ENCODE results near the gene C4orf50.

DNA sequence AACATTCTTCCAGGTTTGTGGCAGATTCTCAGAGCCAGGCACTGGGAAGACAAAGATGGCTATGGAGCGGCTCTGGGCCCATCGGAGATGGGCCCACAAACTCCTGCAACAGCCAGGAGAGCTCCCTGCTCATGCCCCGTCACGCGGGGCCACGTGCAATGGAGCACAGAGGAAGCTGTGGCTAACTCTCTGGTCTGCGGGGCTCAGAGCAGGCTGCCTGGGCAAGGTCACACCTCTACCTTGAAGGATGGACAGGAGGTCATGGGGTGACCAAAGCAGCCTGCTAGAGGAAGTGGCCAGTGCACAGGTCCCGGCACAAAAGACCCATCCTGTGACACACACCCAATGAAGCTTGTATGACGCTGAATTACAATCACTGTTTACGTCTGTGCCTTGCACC lies 45.2 kb downstream of the C4orf50 start:
- no peak for TF ChIP-seq FOXK2 (IDR thresholded peaks at IDR 0.05)
- TF ChIP-seq ELF4 (IDR thresholded peaks at IDR 0.05): no peak
- TF ChIP-seq SP1 (IDR thresholded peaks at IDR 0.05): no peak
- TF ChIP-seq TARDBP (IDR thresholded peaks at IDR 0.05): no peak
- no peak for TF ChIP-seq BHLHE40 (IDR thresholded peaks at IDR 0.05; ENCODE audit: borderline replicate concordance)
- TF ChIP-seq, protein P1, sequence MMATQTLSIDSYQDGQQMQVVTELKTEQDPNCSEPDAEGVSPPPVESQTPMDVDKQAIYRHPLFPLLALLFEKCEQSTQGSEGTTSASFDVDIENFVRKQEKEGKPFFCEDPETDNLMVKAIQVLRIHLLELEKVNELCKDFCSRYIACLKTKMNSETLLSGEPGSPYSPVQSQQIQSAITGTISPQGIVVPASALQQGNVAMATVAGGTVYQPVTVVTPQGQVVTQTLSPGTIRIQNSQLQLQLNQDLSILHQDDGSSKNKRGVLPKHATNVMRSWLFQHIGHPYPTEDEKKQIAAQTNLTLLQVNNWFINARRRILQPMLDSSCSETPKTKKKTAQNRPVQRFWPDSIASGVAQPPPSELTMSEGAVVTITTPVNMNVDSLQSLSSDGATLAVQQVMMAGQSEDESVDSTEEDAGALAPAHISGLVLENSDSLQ (IDR thresholded peaks at IDR 0.05): no peak
- TF ChIP-seq L3MBTL2 (conservative IDR thresholded peaks at IDR 0.05): no peak
- TF ChIP-seq FOXM1 (IDR thresholded peaks at IDR 0.05; ENCODE audit: borderline replicate concordance): no peak
- no peak for TF ChIP-seq FOXA1 (IDR thresholded peaks at IDR 0.05)
- no peak for TF ChIP-seq HDGF (IDR thresholded peaks at IDR 0.05; ENCODE audit: borderline replicate concordance)
- TF ChIP-seq CTBP1 (IDR thresholded peaks at IDR 0.05; ENCODE audit: borderline replicate concordance): no peak
- no peak for TF ChIP-seq SUZ12 (IDR thresholded peaks at IDR 0.05)
